ENCODE results near the gene RERGL.

The RERGL gene

DNA sequence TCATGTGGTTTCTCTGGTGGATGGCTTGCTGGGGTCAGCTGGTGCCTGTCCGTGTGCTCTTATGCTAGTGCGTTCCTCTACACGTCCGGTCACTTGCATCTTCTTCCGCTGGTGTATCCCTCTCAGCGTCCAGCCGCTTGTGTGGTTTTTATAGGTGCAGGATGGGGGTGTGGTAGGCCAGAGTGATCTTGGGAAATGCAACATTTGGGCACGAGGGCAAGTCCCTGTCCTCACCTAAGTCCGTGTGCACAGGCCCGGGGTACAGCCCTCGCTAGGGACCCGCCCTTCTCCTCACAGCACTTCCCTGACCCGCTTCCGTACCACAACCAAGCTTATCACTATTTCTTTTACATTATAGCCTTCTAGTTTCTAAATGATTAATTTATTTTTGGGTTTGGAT is 17.3 kb downstream of the RERGL start:
- Histone ChIP-seq H3K4me3 (ENCODE audit: low read depth, low read length, poor library complexity, severe bottlenecking) (no peak overlapping the region), H3K9ac (ENCODE audit: low read length) (no peak overlapping the region), H3K4me2 (ENCODE audit: low read length) (no peak overlapping the region), H3F3A (ENCODE audit: insufficient read depth, low read length) (no peaks in the 10 kb centered on the region), H3K9me2 (ENCODE audit: low read depth, low read length) (no peaks in the 10 kb centered on the region), H3K4me1 (ENCODE audit: insufficient read depth, low read length, severe bottlenecking) (no peaks in the 10 kb centered on the region), H3K79me2 (ENCODE audit: insufficient read depth, low read length) (no peaks in the 10 kb centered on the region), H3K27ac (ENCODE audit: low read depth, low read length, poor library complexity, severe bottlenecking) (no peak overlapping the region), H3K27me3 (ENCODE audit: insufficient read depth, low read length) (no peaks in the 10 kb centered on the region), H3K36me3 (ENCODE audit: insufficient read depth, low read length) (no peaks in the 10 kb centered on the region), H3K9me3 (ENCODE audit: low read length) (no peaks in the 10 kb centered on the region), H2AFZ (ENCODE audit: low read length) (no peak overlapping the region), H4K20me1 (ENCODE audit: insufficient read depth, low read length) (no peaks in the 10 kb centered on the region)
- no peak for TF ChIP-seq CTCF (IDR thresholded peaks at IDR 0.05; ENCODE audit: low read length)
- TF ChIP-seq EZH2 (IDR thresholded peaks at IDR 0.05; ENCODE audit: borderline replicate concordance, low read length), result no peak

DNA sequence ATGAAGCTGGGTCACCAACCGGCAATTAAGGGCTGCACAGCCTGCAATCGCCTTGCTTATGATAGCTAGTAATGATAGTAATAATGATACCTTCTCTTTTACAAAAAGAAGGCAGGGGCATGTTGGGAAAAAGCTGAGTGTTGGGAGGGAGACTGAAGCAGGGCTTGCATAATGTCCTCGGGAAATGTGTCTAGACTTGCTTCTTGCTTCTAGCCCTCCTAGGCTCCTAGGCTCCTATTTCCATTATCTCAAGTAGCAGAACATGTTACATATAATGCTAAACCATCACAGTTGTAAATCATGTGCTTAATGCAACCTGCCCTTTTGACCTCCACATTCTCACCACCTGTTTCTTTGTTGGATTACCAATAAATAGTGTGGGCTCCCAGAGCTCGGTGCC is 18.7 kb downstream of the RERGL start:
- no peak for TF ChIP-seq EZH2 (IDR thresholded peaks at IDR 0.05; ENCODE audit: borderline replicate concordance, low read length)
- no peak for TF ChIP-seq CTCF (IDR thresholded peaks at IDR 0.05; ENCODE audit: low read length)
- H3K36me3 ChIP-seq (ENCODE audit: insufficient read depth, low read length), result no peaks in the 10 kb centered on the region

GRCh38 chr12:18068355-18068754 is 21.6 kb downstream of the RERGL start:
- no peak overlapping the region for H3K27ac ChIP-seq (ENCODE audit: low read depth, low read length, poor library complexity, severe bottlenecking)
- no peaks in the 10 kb centered on the region for H3K9me3 ChIP-seq (ENCODE audit: low read length)
- no peak for TF ChIP-seq CTCF (IDR thresholded peaks at IDR 0.05; ENCODE audit: low read length)
- no peak for TF ChIP-seq EZH2 (IDR thresholded peaks at IDR 0.05; ENCODE audit: borderline replicate concordance, low read length)
- no peaks in the 10 kb centered on the region for H3K79me2 ChIP-seq (ENCODE audit: insufficient read depth, low read length)
- H3F3A ChIP-seq (ENCODE audit: insufficient read depth, low read length), result no peaks in the 10 kb centered on the region
- H3K4me3 ChIP-seq (ENCODE audit: low read depth, low read length, poor library complexity, severe bottlenecking), result no peak overlapping the region
- no peak overlapping the region for H3K4me2 ChIP-seq (ENCODE audit: low read length)
- no peaks in the 10 kb centered on the region for H3K36me3 ChIP-seq (ENCODE audit: insufficient read depth, low read length)
- no peaks in the 10 kb centered on the region for H3K9me2 ChIP-seq (ENCODE audit: low read depth, low read length)
- no peaks in the 10 kb centered on the region for H3K27me3 ChIP-seq (ENCODE audit: insufficient read depth, low read length)
- no peaks in the 10 kb centered on the region for H4K20me1 ChIP-seq (ENCODE audit: insufficient read depth, low read length)
- H2AFZ ChIP-seq (ENCODE audit: low read length), result no peak overlapping the region
- no peaks in the 10 kb centered on the region for H3K4me1 ChIP-seq (ENCODE audit: insufficient read depth, low read length, severe bottlenecking)
- no peak overlapping the region for H3K9ac ChIP-seq (ENCODE audit: low read length)

More for the DNA sequence above, 18.7 kb downstream of the RERGL start:
- Histone ChIP-seq H3K27me3 (ENCODE audit: insufficient read depth, low read length) (no peaks in the 10 kb centered on the region), H3K4me2 (ENCODE audit: low read length) (no peak overlapping the region), H3K9me3 (ENCODE audit: low read length) (no peaks in the 10 kb centered on the region), H3F3A (ENCODE audit: insufficient read depth, low read length) (no peaks in the 10 kb centered on the region), H3K4me3 (ENCODE audit: low read depth, low read length, poor library complexity, severe bottlenecking) (no peak overlapping the region), H3K27ac (ENCODE audit: low read depth, low read length, poor library complexity, severe bottlenecking) (no peak overlapping the region), H2AFZ (ENCODE audit: low read length) (no peak overlapping the region), H3K79me2 (ENCODE audit: insufficient read depth, low read length) (no peaks in the 10 kb centered on the region), H4K20me1 (ENCODE audit: insufficient read depth, low read length) (no peaks in the 10 kb centered on the region), H3K9me2 (ENCODE audit: low read depth, low read length) (no peaks in the 10 kb centered on the region), H3K4me1 (ENCODE audit: insufficient read depth, low read length, severe bottlenecking) (no peaks in the 10 kb centered on the region), H3K9ac (ENCODE audit: low read length) (no peak overlapping the region)

Measured in OCI-LY1 (cell line).